AG09309 (cell line): Measurements from ENCODE around the gene KPNB1.

Source experiments
- DNase-seq: peaks from one replicate; pipeline ENCODE4 v3.0.0-alpha.2; 2010; ENCODE audit warnings: low read depth
- H3K4me3 ChIP-seq: 2 replicates; pipeline ENCODE4 v1.5.1; 2011; ENCODE audit warnings: mild to moderate bottlenecking, low read depth, low read length, moderate library complexity; ENCODE audit not compliant: control insufficient read depth
- TF ChIP-seq, protein P1 (sequence below): IDR thresholded peaks from 2 replicates; pipeline ENCODE4 v1.5.1; 2011; ENCODE audit warnings: mild to moderate bottlenecking, low read depth, low read length, inconsistent platforms; ENCODE audit not compliant: insufficient read depth, control insufficient read depth; ENCODE audit errors: missing control alignments

Gene KPNB1

DNA sequence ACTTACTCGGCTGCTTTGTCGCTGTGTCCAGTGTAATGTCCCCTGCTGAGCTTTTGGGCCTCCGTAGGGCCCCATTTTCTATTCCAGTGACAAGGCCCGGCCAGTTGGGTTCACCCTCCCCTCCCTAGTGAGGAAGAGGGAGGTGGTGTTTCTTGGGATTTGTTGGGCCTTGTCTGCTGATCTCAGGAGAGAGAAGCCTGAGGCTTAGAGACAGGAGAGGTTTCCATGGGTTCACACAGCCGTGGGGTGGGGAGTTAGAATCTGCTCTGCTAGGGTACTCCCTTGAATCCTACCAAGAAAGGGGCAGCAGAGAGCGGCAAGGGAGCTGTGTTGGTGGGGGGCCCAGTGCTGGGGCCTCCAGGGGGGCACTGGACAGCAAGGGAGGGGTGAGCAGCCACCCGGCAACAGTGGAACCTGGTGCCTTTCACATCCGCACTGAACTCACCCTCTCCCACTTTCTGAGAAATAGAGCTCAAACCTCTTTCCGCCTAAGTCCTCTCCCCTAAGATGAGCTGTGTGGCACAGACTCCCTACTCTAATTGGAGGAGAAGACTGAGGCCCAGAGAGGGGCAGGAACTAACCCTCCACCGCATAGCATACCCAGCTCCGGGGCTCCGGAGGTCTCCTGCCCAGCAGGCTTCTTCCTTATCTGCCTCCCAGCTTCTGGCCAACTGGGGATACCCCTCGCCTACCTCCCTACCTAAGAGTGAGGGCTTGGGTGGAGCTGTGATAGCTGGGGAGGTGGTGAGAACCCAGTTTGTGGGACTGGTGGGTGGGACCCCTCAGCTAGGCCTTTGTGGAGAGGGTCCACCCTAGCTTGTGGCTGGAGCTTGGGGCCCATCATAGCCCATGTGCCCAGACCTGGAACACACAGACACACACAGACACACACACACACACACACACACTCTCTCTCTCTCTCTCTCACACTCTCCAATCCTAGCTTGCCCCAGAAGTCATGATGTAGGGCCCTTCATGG lies 51.0 kb downstream of the KPNB1 start:
- no peak for DNase-seq
- TF ChIP-seq, protein P1, sequence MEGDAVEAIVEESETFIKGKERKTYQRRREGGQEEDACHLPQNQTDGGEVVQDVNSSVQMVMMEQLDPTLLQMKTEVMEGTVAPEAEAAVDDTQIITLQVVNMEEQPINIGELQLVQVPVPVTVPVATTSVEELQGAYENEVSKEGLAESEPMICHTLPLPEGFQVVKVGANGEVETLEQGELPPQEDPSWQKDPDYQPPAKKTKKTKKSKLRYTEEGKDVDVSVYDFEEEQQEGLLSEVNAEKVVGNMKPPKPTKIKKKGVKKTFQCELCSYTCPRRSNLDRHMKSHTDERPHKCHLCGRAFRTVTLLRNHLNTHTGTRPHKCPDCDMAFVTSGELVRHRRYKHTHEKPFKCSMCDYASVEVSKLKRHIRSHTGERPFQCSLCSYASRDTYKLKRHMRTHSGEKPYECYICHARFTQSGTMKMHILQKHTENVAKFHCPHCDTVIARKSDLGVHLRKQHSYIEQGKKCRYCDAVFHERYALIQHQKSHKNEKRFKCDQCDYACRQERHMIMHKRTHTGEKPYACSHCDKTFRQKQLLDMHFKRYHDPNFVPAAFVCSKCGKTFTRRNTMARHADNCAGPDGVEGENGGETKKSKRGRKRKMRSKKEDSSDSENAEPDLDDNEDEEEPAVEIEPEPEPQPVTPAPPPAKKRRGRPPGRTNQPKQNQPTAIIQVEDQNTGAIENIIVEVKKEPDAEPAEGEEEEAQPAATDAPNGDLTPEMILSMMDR, result no peak
- no peak overlapping the region for H3K4me3 ChIP-seq

DNA sequence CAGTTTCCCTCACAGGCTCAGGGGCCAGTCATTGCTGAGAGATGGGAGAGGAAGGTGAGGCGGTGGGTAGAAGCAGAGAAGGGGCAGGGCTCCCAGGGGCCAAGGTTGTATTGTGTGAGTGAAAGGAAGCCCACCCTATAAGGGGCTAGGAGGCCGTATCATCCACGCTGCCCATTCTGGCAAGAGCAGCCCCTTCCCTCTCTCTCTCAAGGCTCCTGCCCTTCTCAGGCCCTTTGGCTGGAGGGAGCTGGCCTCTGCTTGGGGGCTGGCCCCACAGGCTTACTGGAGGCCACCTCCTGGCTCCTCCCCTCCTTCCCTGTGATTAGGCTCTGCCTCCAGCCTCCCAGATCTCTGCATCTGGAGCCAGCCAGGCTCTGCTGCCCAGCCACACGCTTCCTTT lies 51.9 kb downstream of the KPNB1 start:
- H3K4me3 ChIP-seq, result no peak overlapping the region
- TF ChIP-seq, protein P1, result no peak
- no peak for DNase-seq

DNA sequence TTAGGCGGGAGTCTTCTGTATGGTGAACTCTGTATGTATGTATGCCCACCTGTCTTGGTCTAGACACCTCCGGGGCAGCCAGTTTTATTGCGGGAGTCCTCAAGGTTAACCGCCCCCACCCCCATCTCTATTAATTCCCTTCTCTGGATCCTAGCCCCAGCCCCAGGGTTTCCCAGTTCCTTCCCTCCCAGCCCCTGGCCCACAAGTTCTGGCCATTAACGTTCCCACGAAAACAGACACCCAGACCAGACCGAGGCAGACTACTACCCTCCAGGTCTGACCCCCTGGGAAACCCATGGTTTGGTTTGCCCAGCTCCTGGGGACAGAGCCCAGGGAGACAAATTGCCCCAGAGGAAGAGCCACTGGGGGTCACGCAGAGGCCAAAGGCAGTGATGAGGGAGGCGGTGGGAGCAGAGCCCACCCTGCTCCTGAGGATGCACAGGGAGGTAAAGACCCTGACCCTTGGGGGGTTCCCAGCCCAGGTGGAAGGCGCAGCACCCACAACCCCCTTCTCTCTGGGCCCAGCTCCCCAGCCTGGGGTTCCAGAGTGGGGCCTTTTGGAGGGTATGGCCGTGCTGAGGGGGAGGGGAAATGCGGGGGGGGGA lies 52.8 kb downstream of the KPNB1 start:
- TF ChIP-seq, protein P1, result no peak
- DNase-seq, result no peak
- no peak overlapping the region for H3K4me3 ChIP-seq

DNA sequence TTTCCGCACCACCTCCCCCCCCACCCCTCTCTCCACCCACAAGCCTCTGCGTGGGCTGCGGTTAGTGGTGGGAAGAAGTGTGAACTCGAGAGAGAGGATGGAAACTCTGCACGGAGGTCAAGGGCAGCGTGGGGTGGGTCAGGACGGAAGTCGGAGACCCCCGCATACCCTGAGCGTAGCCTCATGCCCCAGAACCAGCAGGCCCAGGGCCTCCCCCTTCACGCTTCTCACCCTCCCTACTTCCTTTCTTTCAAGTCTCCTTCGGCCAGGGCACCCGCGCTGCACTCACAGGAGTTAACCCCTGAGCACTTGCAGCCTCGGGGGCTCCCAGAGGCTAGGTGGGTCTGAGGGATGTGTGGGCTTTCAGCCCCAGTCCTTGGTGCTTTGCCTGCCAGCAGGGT lies 53.5 kb downstream of the KPNB1 start:
- TF ChIP-seq, protein P1, result no peak
- no peak overlapping the region for H3K4me3 ChIP-seq
- DNase-seq, result no peak

DNA sequence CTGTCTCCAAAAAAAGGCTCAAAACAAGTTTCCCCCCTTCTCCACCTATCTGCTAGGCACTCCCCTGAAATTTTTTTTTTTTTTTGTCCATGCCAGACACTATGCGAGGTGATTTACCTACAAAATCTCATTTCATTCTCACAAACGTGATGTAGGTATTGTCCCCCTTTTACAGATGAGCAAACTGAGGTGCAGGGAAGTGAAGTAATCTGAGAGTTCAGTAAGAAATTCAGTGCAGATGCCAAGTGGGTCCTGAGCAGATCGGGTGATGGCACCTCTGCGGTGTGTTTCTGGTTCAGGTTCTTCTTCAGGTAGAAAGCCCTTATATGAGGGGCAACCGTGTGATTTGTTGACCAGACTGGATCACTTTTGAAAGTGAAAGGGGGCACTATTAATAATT lies 54.0 kb downstream of the KPNB1 start:
- no peak overlapping the region for H3K4me3 ChIP-seq
- TF ChIP-seq, protein P1, result no peak

DNA sequence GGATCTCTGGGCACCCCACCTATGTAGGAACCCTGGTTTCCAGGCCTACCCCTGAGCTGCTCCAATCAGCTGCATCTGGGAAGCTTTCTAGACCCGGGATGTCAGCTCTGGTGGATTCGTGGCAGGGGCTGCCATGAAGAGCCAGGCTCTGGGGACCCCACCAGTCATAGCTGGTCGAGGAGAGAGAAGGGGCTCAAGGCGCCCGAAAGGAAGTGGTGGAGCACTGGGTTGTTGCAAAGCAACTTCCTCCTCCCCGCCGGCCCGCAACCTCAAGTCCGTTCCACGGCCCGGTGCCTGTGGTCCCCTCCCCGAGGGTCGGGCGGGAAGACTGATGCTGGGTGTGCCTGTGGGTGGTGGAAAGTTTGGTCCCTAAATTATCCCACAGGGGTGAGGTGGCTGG lies 54.4 kb downstream of the KPNB1 start:
- H3K4me3 ChIP-seq, result no peak overlapping the region
- TF ChIP-seq, protein P1, result no peak

More for the DNA sequence above, 54.0 kb downstream of the KPNB1 start:
- no peak for DNase-seq

More for the DNA sequence above, 54.4 kb downstream of the KPNB1 start:
- no peak for DNase-seq
